ENCODE data around the gene CREB3L1.

The CREB3L1 gene

GRCh38 chr11:46242041-46242951 is 35.2 kb upstream of the CREB3L1 start:
- CTCF ChIA-PET, result interaction anchor here (0.6 to 10.1 kb wide), 9 partner anchors 37 to 277 kb away, joined by 3 to 240 read pairs (median 4); no protein-coding TSS in a partner anchor
- Histone ChIP-seq H3K27ac (ENCODE audit: insufficient read depth in 1 of 2, low read depth in 1 of 2, low read length in 2 of 2, poor library complexity in 1 of 2, severe bottlenecking in 2 of 2) (peak overlapping the region in 1 of 2 experiments; percentile 90), H3K27me3 (replicated peaks in 2 of 5; ENCODE audit: control insufficient read depth in 4 of 5, insufficient read depth in 5 of 5, low read length in 4 of 5) (peaks cover 0 to 16% (median 6%) of the 10 kb centered on the region in 5 experiments), H3K36me3 (ENCODE audit: control insufficient read depth in 4 of 4, insufficient read depth in 4 of 4, low read length in 3 of 4) (no peaks in the 10 kb centered on the region), H3K4me1 (ENCODE audit: control extremely low read depth in 1 of 4, control insufficient read depth in 4 of 4, insufficient read depth in 4 of 4, low read length in 3 of 4) (peaks cover 5 to 36% (median 30%) of the 10 kb centered on the region in 4 experiments), H3K9me3 (ENCODE audit: control extremely low read depth in 1 of 5, control insufficient read depth in 4 of 5, insufficient read depth in 2 of 5, low read depth in 1 of 5, low read length in 4 of 5) (no peaks in the 10 kb centered on the region), H3K4me3 (ENCODE audit: control insufficient read depth in 1 of 7, extremely low read depth in 1 of 7, insufficient read depth in 4 of 7, low read depth in 2 of 7, low read length in 6 of 7) (peak overlapping the region in 5 of 7 experiments; percentile 66 to 86 (median 70))
- WGBS (ENCODE audit: insufficient coverage), result 94% methylated on average over 7 of the region's 9 CpGs
- no peak for DNase-seq
- POLR2A ChIA-PET, result interaction anchor here (1.0 kb wide), 1 partner anchor 53 kb away, joined by 3 read pairs; no protein-coding TSS in a partner anchor

GRCh38 chr11:46242952-46243795 is 34.3 kb upstream of the CREB3L1 start:
- Histone ChIP-seq H3K9me3 (ENCODE audit: control extremely low read depth in 1 of 5, control insufficient read depth in 4 of 5, insufficient read depth in 2 of 5, low read depth in 1 of 5, low read length in 4 of 5) (no peaks in the 10 kb centered on the region), H3K4me1 (ENCODE audit: control extremely low read depth in 1 of 4, control insufficient read depth in 4 of 4, insufficient read depth in 4 of 4, low read length in 3 of 4) (peaks cover 5 to 27% (median 21%) of the 10 kb centered on the region in 4 experiments), H3K36me3 (ENCODE audit: control insufficient read depth in 4 of 4, insufficient read depth in 4 of 4, low read length in 3 of 4) (no peaks in the 10 kb centered on the region), H3K4me3 (ENCODE audit: control insufficient read depth in 1 of 7, extremely low read depth in 1 of 7, insufficient read depth in 4 of 7, low read depth in 2 of 7, low read length in 6 of 7) (peak overlapping the region; percentile 21 to 86 (median 70)), H3K27me3 (replicated peaks in 2 of 5; ENCODE audit: control insufficient read depth in 4 of 5, insufficient read depth in 5 of 5, low read length in 4 of 5) (peaks cover 0 to 9% (median 5%) of the 10 kb centered on the region in 5 experiments), H3K27ac (ENCODE audit: insufficient read depth in 1 of 2, low read depth in 1 of 2, low read length in 2 of 2, poor library complexity in 1 of 2, severe bottlenecking in 2 of 2) (peak overlapping the region in 1 of 2 experiments; percentile 90)
- WGBS (ENCODE audit: insufficient coverage), result 3% methylated on average over 32 of the region's 46 CpGs
- CTCF ChIA-PET, result interaction anchor here (0.5 to 10.1 kb wide), 9 partner anchors 36 to 232 kb away, joined by 3 to 240 read pairs (median 4); no protein-coding TSS in a partner anchor
- POLR2A ChIA-PET, result interaction anchor here (1.0 kb wide), 1 partner anchor 52 kb away, joined by 3 read pairs; no protein-coding TSS in a partner anchor
- DNase-seq, result peak; percentile 84 to 90 (median 85)

- peaks cover 0 to 3% (median 2%) of the 10 kb centered on the region in 5 experiments for H3K27me3 ChIP-seq (replicated peaks in 2 of 5; ENCODE audit: control insufficient read depth in 4 of 5, insufficient read depth in 5 of 5, low read length in 4 of 5)
- DNase-seq, result no peak
- ChIA-PET POLR2A (no interaction called here), CTCF (interaction anchor here (0.5 to 10.1 kb wide), 8 partner anchors 36 to 232 kb away, joined by 3 to 240 read pairs (median 4); no protein-coding TSS in a partner anchor)
- H3K27ac ChIP-seq (ENCODE audit: insufficient read depth in 1 of 2, low read depth in 1 of 2, low read length in 2 of 2, poor library complexity in 1 of 2, severe bottlenecking in 2 of 2), result peak overlapping the region in 1 of 2 experiments; percentile 90
- H3K36me3 ChIP-seq (ENCODE audit: control insufficient read depth in 4 of 4, insufficient read depth in 4 of 4, low read length in 3 of 4), result no peaks in the 10 kb centered on the region
- H3K9me3 ChIP-seq (ENCODE audit: control extremely low read depth in 1 of 5, control insufficient read depth in 4 of 5, insufficient read depth in 2 of 5, low read depth in 1 of 5, low read length in 4 of 5), result no peaks in the 10 kb centered on the region
- peaks cover 5 to 22% (median 15%) of the 10 kb centered on the region in 4 experiments for H3K4me1 ChIP-seq (ENCODE audit: control extremely low read depth in 1 of 4, control insufficient read depth in 4 of 4, insufficient read depth in 4 of 4, low read length in 3 of 4)
- H3K4me3 ChIP-seq (ENCODE audit: control insufficient read depth in 1 of 7, extremely low read depth in 1 of 7, insufficient read depth in 4 of 7, low read depth in 2 of 7, low read length in 6 of 7), result peak overlapping the region; percentile 21 to 86 (median 70)
- 33% methylated on average over 3 of the region's 8 CpGs for WGBS (ENCODE audit: insufficient coverage)
These were observed 33.7 kb upstream of the CREB3L1 start for GRCh38 chr11:46243796-46244109.

GRCh38 chr11:46246521-46246920 is 30.9 kb upstream of the CREB3L1 start:
- DNase-seq, result no peak
- Histone ChIP-seq H3K4me3 (ENCODE audit: control insufficient read depth in 1 of 7, extremely low read depth in 1 of 7, insufficient read depth in 4 of 7, low read depth in 2 of 7, low read length in 6 of 7) (no peak overlapping the region), H3K9me3 (ENCODE audit: control extremely low read depth in 1 of 5, control insufficient read depth in 4 of 5, insufficient read depth in 2 of 5, low read depth in 1 of 5, low read length in 4 of 5) (no peaks in the 10 kb centered on the region), H3K27ac (ENCODE audit: insufficient read depth in 1 of 2, low read depth in 1 of 2, low read length in 2 of 2, poor library complexity in 1 of 2, severe bottlenecking in 2 of 2) (no peak overlapping the region), H3K36me3 (ENCODE audit: control insufficient read depth in 4 of 4, insufficient read depth in 4 of 4, low read length in 3 of 4) (no peaks in the 10 kb centered on the region), H3K4me1 (ENCODE audit: control extremely low read depth in 1 of 4, control insufficient read depth in 4 of 4, insufficient read depth in 4 of 4, low read length in 3 of 4) (peaks cover 5 to 16% (median 11%) of the 10 kb centered on the region in 4 experiments), H3K27me3 (replicated peaks in 2 of 5; ENCODE audit: control insufficient read depth in 4 of 5, insufficient read depth in 5 of 5, low read length in 4 of 5) (no peaks in the 10 kb centered on the region)
- ChIA-PET CTCF (interaction anchor here (1.6 kb wide), 1 partner anchor 69 kb away, joined by 4 read pairs; no protein-coding TSS in a partner anchor), POLR2A (no interaction called here)
- WGBS (ENCODE audit: insufficient coverage), result 88% methylated on average over 1 of the region's 1 CpG

- H3K27ac ChIP-seq (ENCODE audit: insufficient read depth in 1 of 2, low read depth in 1 of 2, low read length in 2 of 2, poor library complexity in 1 of 2, severe bottlenecking in 2 of 2), result no peak overlapping the region
- H3K4me1 ChIP-seq (ENCODE audit: control extremely low read depth in 1 of 4, control insufficient read depth in 4 of 4, insufficient read depth in 4 of 4, low read length in 3 of 4), result peaks cover 5 to 16% (median 11%) of the 10 kb centered on the region in 4 experiments
- CTCF ChIA-PET, result interaction anchor here (0.7 to 1.6 kb wide), 2 partner anchors 63 to 69 kb away, joined by 4 to 5 read pairs; no protein-coding TSS in a partner anchor
These were observed 30.4 kb upstream of the CREB3L1 start for GRCh38 chr11:46247090-46247489.

GRCh38 chr11:46247659-46248058 is 29.8 kb upstream of the CREB3L1 start:
- no peak overlapping the region for H3K27ac ChIP-seq (ENCODE audit: insufficient read depth in 1 of 2, low read depth in 1 of 2, low read length in 2 of 2, poor library complexity in 1 of 2, severe bottlenecking in 2 of 2)
- no peaks in the 10 kb centered on the region for H3K9me3 ChIP-seq (ENCODE audit: control extremely low read depth in 1 of 5, control insufficient read depth in 4 of 5, insufficient read depth in 2 of 5, low read depth in 1 of 5, low read length in 4 of 5)
- peak in 2 of 3 donors; percentile 46 to 51 for DNase-seq
- peaks cover 5 to 13% (median 10%) of the 10 kb centered on the region in 4 experiments for H3K4me1 ChIP-seq (ENCODE audit: control extremely low read depth in 1 of 4, control insufficient read depth in 4 of 4, insufficient read depth in 4 of 4, low read length in 3 of 4)
- H3K36me3 ChIP-seq (ENCODE audit: control insufficient read depth in 4 of 4, insufficient read depth in 4 of 4, low read length in 3 of 4), result no peaks in the 10 kb centered on the region
- 89% methylated on average over 4 of the region's 4 CpGs for WGBS (ENCODE audit: insufficient coverage)
- POLR2A ChIA-PET, result no interaction called here
- no peaks in the 10 kb centered on the region for H3K27me3 ChIP-seq (replicated peaks in 2 of 5; ENCODE audit: control insufficient read depth in 4 of 5, insufficient read depth in 5 of 5, low read length in 4 of 5)
- no peak overlapping the region for H3K4me3 ChIP-seq (ENCODE audit: control insufficient read depth in 1 of 7, extremely low read depth in 1 of 7, insufficient read depth in 4 of 7, low read depth in 2 of 7, low read length in 6 of 7)
- CTCF ChIA-PET, result interaction anchor here (1.2 to 4.0 kb wide), 3 partner anchors 9 to 68 kb away, joined by 3 to 24 read pairs (median 4); no protein-coding TSS in a partner anchor

More at GRCh38 chr11:46247090-46247489, 30.4 kb upstream of the CREB3L1 start:
- DNase-seq, result no peak
- Histone ChIP-seq H3K27me3 (replicated peaks in 2 of 5; ENCODE audit: control insufficient read depth in 4 of 5, insufficient read depth in 5 of 5, low read length in 4 of 5) (no peaks in the 10 kb centered on the region), H3K4me3 (ENCODE audit: control insufficient read depth in 1 of 7, extremely low read depth in 1 of 7, insufficient read depth in 4 of 7, low read depth in 2 of 7, low read length in 6 of 7) (no peak overlapping the region), H3K9me3 (ENCODE audit: control extremely low read depth in 1 of 5, control insufficient read depth in 4 of 5, insufficient read depth in 2 of 5, low read depth in 1 of 5, low read length in 4 of 5) (no peaks in the 10 kb centered on the region), H3K36me3 (ENCODE audit: control insufficient read depth in 4 of 4, insufficient read depth in 4 of 4, low read length in 3 of 4) (no peaks in the 10 kb centered on the region)
- 97% methylated on average over 8 of the region's 9 CpGs for WGBS (ENCODE audit: insufficient coverage)
- POLR2A ChIA-PET, result interaction anchor here (0.7 kb wide), 1 partner anchor 115 kb away, joined by 3 read pairs; no protein-coding TSS in a partner anchor

Measured in common myeloid progenitor, CD34-positive (primary cell).